Vagina (tissue), 2 donors: ENCODE results near the gene PACSIN1.

Source experiments
- CTCF ChIP-seq, 3 experiments: fragments of 450-650 bp in 2 of 3; fragments of 200-600 bp in 1 of 3; sonication (generic) in 1 of 3; IDR thresholded peaks; one replicate each; pipeline ENCODE4 v1.5.1; 2017 to 2019; ENCODE audit warnings: antibody characterized with exemption in 3 of 3, mild to moderate bottlenecking in 2 of 3, moderate library complexity in 2 of 3
- POLR2A ChIP-seq, 2 donors: fragments of 450-650 bp; IDR thresholded peaks; one replicate each; pipeline ENCODE4 v1.6.1; 2017; ENCODE audit warnings: antibody characterized with exemption in 2 of 2, mild to moderate bottlenecking in 2 of 2, moderate library complexity in 2 of 2
- POLR2AphosphoS5 ChIP-seq, 2 donors: sonication (generic); formaldehyde crosslinking; IDR thresholded peaks; one replicate each; pipeline ENCODE4 v1.9.0; 2017; ENCODE audit warnings: antibody characterized with exemption in 2 of 2, mild to moderate bottlenecking in 2 of 2, low read depth in 1 of 2; ENCODE audit not compliant: insufficient read depth in 1 of 2

DNA sequence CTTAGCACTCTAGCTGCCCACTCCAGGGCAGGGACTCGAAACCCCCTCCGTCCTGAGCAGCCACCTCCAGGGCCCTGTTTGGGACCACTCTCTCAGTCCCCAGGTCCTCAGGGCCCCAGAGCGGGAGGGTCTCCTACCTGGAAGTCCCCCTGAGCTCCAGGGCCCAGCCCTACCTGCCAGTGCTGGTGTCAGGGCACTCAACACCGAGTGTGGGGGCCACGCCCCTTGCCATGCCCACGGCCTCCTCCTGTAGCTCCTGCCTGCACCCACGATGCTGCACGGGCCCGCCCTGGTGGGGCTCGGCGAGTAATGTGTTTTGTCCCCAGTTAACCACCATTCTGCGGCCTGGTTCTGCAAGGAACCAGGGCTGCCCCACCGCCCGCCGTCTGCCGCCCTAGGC lies 68.8 kb downstream of the PACSIN1 start:
- TF ChIP-seq CTCF (IDR thresholded peaks at IDR 0.05) (no peak), POLR2AphosphoS5 (IDR thresholded peaks at IDR 0.05; ENCODE audit: insufficient read depth in 1 of 2, low read depth in 1 of 2) (no peak), POLR2A (IDR thresholded peaks at IDR 0.05) (no peak)
